ENCODE data around the gene GSTM4. TPM values are rescaled to one million over a fixed set of nuclear protein-coding genes. Genes with fewer than 3 reads are reported as not detected.
"Not testable (repeated sequence)": the region's sequence is repeated elsewhere in the genome, so short reads cannot be mapped to it uniquely, and the experiment has no call there.

The GSTM4 gene
- total RNA-seq, 1 donor = 8.7 TPM

DNA sequence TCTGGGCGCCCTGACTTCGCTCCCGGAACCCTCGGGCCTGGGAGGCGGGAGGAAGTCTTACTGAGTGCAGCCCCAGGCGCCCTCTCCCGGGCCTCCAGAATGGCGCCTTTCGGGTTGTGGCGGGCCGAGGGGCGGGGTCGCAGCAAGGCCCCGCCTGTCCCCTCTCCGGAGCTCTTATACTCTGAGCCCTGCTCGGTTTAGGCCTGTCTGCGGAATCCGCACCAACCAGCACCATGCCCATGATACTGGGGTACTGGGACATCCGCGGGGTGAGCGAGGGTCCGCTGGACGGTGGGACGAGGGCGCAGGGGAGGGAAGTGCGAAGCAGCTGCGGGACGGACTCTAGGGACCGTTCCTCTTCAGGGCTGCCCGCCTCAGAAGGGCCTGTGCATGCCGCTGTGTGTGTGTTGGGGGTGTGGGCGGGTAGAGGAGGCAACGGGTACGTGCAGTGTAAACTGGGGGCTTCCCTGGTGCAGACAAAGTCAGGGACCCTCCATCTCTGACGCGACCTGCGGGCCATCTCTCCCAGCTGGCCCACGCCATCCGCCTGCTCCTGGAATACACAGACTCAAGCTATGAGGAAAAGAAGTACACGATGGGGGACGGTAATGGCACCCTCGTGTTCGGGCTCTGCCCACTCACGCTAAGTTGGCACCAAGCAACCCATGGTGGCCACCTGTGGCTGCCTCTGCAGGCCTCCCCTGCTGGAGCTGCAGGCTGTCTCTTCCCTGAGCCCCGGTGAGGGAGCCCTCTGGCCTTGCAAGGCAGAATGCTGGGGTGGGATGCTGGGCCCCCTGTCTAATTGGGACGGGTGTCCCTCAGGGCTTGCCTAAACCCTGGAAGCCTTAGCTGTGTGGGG lies 32.0 kb downstream of the GSTM4 start, which contains the start of gene GSTM1:
Gene GSTM1, plus strand, starts transcription at position 177 of the 859 bp plus-strand sequence. Its CDS starts 57 bp downstream, at position 234.
- no peak for DNase-seq (ENCODE audit: low read depth)
- H3K4me3 ChIP-seq (ENCODE audit: low read depth, low read length) = no peak within 1 kb of the TSS

DNA sequence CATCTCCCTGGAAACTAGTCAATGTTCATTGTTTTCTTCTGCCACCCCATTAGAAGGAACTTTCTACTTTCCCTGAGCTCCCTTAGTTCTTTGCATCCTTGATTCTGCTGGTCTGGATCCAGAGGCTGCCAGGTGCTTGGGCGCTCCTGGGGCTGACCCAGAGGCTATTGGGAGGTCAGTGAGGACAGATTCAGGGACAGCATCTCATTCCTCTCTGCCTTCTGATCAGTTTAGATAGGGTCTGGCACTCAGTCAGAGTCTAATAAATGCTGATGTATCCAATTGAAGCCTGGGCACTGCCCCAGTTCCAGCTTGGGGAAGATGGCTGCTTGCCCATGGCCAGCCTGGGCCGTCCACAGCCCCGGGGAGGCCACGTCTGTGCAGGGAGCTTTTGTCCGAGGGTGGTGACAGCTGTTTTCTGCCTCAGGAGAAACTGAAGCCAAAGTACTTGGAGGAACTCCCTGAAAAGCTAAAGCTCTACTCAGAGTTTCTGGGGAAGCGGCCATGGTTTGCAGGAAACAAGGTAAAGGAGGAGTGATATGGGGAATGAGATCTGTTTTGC lies 34.0 kb downstream of the GSTM4 start:
- TF ChIP-seq, protein P1, sequence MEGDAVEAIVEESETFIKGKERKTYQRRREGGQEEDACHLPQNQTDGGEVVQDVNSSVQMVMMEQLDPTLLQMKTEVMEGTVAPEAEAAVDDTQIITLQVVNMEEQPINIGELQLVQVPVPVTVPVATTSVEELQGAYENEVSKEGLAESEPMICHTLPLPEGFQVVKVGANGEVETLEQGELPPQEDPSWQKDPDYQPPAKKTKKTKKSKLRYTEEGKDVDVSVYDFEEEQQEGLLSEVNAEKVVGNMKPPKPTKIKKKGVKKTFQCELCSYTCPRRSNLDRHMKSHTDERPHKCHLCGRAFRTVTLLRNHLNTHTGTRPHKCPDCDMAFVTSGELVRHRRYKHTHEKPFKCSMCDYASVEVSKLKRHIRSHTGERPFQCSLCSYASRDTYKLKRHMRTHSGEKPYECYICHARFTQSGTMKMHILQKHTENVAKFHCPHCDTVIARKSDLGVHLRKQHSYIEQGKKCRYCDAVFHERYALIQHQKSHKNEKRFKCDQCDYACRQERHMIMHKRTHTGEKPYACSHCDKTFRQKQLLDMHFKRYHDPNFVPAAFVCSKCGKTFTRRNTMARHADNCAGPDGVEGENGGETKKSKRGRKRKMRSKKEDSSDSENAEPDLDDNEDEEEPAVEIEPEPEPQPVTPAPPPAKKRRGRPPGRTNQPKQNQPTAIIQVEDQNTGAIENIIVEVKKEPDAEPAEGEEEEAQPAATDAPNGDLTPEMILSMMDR (IDR thresholded peaks at IDR 0.05; ENCODE audit: insufficient read depth, low read length) = no peak
- H3K4me3 ChIP-seq (ENCODE audit: low read depth, low read length) = no peak overlapping the region
- no peak for DNase-seq (ENCODE audit: low read depth)

More for the DNA sequence above, 32.0 kb downstream of the GSTM4 start, which contains the start of gene GSTM1:
- TF ChIP-seq, protein P1 (IDR thresholded peaks at IDR 0.05; ENCODE audit: insufficient read depth, low read length) = no peak

DNA sequence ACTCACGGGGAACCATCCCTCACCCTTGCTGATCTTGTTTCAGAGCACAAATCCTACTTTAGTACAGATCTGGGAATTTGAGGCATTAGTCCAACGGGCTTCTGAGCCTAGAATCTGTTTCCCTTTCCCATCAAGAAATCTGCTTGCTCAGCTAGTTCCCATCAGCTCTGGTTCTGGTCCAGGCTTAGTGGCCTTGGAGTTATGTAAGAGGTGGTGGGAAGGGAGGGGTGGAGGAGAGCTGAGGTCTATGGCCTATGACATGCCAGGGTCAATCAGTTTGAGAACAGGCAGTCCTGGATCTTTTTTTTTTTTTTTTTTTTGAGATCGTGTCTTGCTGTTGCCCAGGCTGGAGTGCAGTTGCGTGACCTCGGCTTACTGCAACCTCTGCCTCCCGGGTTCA lies 35.9 kb downstream of the GSTM4 start:
- DNase-seq (ENCODE audit: low read depth) = no peak
- H3K4me3 ChIP-seq (ENCODE audit: low read depth, low read length) = no peak overlapping the region
- TF ChIP-seq, protein P1 (IDR thresholded peaks at IDR 0.05; ENCODE audit: insufficient read depth, low read length) = no peak

DNA sequence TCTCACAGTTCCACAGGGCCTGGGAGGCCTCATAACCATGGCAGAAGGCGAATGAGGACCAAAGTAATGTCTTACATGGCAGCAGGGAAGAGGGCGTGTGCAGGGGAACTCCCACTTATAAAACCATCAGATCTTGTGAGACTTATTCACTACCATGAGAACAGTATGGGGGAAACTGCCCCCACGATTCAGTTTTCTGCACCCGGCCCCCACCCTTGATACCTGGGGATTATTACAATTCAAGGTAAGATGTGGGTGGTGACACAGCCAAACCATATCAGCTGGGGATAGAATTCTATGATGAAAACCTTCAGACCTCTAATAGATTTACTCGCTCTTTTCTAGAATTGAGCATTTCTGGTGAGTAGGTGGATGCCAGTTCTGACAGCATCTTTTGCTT lies 38.5 kb downstream of the GSTM4 start:
- DNase-seq (ENCODE audit: low read depth); H3K4me3 ChIP-seq (ENCODE audit: low read depth, low read length): not testable (repeated sequence)

DNA sequence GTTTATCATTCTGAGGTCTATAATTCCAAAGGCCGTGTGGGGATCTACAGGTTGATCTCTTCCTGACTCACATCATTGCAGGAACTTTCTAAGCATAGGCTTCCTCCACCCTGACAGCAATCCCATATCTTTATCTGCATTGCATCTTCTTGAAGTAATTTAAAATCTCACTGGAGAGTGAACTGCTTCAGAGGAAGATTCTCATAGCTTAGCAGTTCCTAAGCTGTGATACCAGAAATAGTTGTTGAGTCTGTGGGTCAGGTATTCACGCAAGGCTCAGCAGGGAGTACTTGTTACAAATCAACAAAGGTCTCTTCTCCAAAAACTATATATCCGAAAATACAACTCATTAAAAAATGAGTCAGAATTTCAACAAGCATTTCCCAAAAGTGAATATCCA lies 39.2 kb downstream of the GSTM4 start:
- H3K4me3 ChIP-seq (ENCODE audit: low read depth, low read length); DNase-seq (ENCODE audit: low read depth): not testable (repeated sequence)

DNA sequence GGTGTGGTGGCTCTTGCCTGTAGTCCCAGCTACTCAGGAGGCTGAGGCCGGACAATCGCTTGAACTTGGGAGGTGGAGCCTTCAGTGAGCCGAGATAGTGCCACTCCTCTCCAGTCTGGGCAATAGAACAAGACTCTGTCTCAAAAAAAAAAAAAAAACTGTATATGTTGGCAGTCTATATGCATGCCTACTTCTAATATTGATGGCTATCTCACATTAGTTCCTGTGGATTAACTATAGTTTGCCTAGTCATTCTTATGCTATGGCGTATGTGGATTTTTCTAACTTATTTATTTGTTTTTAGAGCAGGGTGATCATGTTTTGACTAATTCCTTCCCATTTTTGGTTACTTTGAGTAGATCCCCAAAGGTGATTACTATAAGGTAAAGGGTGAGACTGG lies 41.2 kb downstream of the GSTM4 start:
- no peak overlapping the region for H3K4me3 ChIP-seq (ENCODE audit: low read depth, low read length)
- TF ChIP-seq, protein P1 (IDR thresholded peaks at IDR 0.05; ENCODE audit: insufficient read depth, low read length) = no peak
- DNase-seq (ENCODE audit: low read depth) = no peak

DNA sequence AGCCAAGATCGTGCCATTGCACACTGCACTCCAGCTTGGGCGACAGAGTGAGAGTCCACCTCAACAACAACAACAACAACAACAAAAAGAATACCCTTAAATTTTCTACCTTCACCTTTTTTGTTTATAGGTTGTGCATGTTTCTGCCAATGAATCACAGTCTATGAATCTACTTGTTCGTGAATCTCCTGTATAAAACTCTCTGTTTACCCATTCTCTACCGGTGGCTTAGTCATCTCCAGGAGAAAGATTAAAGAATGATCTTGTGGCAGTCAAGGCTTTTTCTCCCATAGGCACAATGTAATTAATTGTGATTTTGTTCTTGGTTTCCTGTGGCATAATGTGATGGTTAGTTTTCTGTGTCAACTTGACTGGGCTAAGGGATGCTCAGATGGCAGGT lies 42.0 kb downstream of the GSTM4 start:
- H3K4me3 ChIP-seq (ENCODE audit: low read depth, low read length); DNase-seq (ENCODE audit: low read depth): not testable (repeated sequence)

DNA sequence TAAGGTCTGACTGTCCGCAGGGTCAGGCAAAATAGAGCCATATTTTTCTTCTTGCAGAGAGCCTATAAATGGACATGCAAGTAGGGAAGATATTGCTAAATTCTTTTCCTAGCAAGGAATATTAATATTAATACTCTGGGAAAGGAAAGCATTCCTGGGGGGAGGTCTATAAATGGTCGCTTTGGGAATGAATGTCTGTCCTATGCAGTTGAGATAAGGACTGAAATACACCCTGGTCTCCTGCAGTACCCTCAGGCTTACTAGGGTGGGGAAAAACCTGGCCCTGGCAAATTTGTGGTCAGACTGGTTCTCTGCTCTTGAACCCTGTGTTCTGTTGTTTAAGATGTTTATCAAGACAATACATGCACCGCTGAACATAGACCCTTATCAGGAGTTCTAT lies 47.0 kb downstream of the GSTM4 start:
- not testable (repeated sequence) for H3K4me3 ChIP-seq (ENCODE audit: low read depth, low read length); DNase-seq (ENCODE audit: low read depth)

DNA sequence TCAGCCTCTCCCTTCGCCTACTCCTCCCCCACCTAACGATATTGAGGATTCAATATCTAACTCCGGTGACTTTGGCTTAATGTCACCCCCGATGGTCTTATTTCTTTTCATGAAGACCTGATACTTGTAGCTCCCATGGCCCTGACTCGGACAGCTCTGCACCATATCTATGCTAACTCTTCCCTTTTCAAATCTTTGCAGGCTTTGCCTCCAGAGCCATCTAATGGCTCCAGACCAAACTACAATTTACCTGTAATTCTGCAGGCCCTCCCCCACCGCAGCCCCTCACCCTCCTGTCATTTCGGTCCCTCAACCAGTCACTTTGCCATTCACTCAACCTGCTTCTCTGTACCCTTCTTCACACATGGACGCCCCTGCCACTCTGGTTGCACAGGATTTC lies 48.3 kb downstream of the GSTM4 start:
- no peak overlapping the region for H3K4me3 ChIP-seq (ENCODE audit: low read depth, low read length)
- DNase-seq (ENCODE audit: low read depth) = no peak
- TF ChIP-seq, protein P1 (IDR thresholded peaks at IDR 0.05; ENCODE audit: insufficient read depth, low read length) = no peak

All from fibroblast of the aortic adventitia (primary cell).